ENCODE results near the gene ZNF362. TPM values are rescaled to one million over a fixed set of nuclear protein-coding genes. Genes with fewer than 3 reads are reported as not detected.

The ZNF362 gene
- total and polyA plus RNA-seq, 2 donors (not counting 1 experiment from before 2014, with no cell fraction given): 3.8 to 5.7 TPM

DNA sequence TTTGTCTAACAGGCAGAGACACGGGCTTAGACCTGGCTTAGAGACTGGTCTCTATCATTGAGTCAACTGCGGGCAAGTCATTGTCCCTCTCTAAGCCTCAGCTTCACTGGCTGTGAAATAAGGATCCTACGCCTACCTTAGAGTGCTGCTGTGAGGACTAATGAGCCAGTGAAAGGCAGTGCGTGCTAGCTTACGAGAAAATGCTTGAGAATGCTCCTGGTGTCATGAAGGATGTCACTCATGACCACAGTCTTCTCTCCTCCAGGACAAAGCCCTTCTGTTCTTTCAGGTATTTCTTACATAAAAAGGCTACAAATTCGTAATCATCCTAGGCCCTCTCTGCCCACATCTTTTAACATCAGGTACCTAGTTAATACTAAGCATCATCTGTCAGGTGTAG is 81.1 kb downstream of the ZNF362 start:
- Histone ChIP-seq H3K27ac (ENCODE audit: insufficient read depth, low read length) (peak overlapping the region; percentile 78), H3K4me1 (ENCODE audit: control insufficient read depth, extremely low read depth, insufficient read depth, low read length) (peaks cover 73% of the 10 kb centered on the region), H3K36me3 (ENCODE audit: control insufficient read depth, insufficient read depth, low read length) (peaks cover 17% of the 10 kb centered on the region), H3K27me3 (ENCODE audit: control insufficient read depth, insufficient read depth, low read length) (no peaks in the 10 kb centered on the region), H3K4me3 (replicated peaks in 1 of 4; ENCODE audit: control extremely low read depth in 1 of 4, insufficient read depth in 1 of 4, low read depth in 3 of 4, low read length in 4 of 4) (no peak overlapping the region), H3K9me3 (ENCODE audit: control insufficient read depth, insufficient read depth, low read depth, low read length) (no peaks in the 10 kb centered on the region), H3K79me2 (ENCODE audit: control insufficient read depth, insufficient read depth, low read length) (peaks cover 99% of the 10 kb centered on the region), H4K20me1 (ENCODE audit: control insufficient read depth, extremely low read depth, insufficient read depth, low read length) (peaks cover 2% of the 10 kb centered on the region), H3K9ac (ENCODE audit: insufficient read depth, low read length) (no peak overlapping the region), H3K4me2 (ENCODE audit: extremely low read depth, insufficient read depth, low read length) (peak overlapping the region; percentile 28), H2AFZ (ENCODE audit: low read length) (no peak overlapping the region)
- no peak for DNase-seq (ENCODE audit: low read depth in 2 of 2)
- TF ChIP-seq, protein P1, sequence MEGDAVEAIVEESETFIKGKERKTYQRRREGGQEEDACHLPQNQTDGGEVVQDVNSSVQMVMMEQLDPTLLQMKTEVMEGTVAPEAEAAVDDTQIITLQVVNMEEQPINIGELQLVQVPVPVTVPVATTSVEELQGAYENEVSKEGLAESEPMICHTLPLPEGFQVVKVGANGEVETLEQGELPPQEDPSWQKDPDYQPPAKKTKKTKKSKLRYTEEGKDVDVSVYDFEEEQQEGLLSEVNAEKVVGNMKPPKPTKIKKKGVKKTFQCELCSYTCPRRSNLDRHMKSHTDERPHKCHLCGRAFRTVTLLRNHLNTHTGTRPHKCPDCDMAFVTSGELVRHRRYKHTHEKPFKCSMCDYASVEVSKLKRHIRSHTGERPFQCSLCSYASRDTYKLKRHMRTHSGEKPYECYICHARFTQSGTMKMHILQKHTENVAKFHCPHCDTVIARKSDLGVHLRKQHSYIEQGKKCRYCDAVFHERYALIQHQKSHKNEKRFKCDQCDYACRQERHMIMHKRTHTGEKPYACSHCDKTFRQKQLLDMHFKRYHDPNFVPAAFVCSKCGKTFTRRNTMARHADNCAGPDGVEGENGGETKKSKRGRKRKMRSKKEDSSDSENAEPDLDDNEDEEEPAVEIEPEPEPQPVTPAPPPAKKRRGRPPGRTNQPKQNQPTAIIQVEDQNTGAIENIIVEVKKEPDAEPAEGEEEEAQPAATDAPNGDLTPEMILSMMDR (conservative IDR thresholded peaks at IDR 0.05 in 1 of 2, IDR thresholded peaks at IDR 0.05 in 1 of 2; ENCODE audit: low read depth in 1 of 2, low read length in 2 of 2): no peak
- no peak for TF ChIP-seq EZH2 (IDR thresholded peaks at IDR 0.05; ENCODE audit: low read length, missing control alignments)

DNA sequence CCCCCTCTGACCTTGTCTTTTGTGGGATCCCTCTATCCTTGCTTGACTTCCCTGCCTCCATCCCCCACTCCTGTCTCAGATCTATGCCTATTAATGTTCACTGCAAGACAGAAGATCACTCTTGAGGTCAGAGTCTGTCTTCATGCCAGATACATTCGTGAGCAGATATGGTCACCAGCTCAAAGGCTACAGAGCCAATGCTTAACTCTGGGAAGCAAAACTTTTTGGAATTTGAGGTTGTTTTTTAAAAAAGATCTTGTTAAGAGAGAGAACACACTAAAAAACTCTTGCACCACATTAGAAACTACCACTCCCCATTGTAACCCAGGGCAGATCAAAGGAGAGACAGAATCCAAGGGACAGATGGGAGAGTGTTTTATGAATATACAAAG is 81.8 kb downstream of the ZNF362 start:
- peaks cover 11% of the 10 kb centered on the region for H3K36me3 ChIP-seq (ENCODE audit: control insufficient read depth, insufficient read depth, low read length)
- H3K4me1 ChIP-seq (ENCODE audit: control insufficient read depth, extremely low read depth, insufficient read depth, low read length): peaks cover 73% of the 10 kb centered on the region
- peaks cover 2% of the 10 kb centered on the region for H4K20me1 ChIP-seq (ENCODE audit: control insufficient read depth, extremely low read depth, insufficient read depth, low read length)
- peak overlapping the region; percentile 78 for H3K27ac ChIP-seq (ENCODE audit: insufficient read depth, low read length)
- H3K27me3 ChIP-seq (ENCODE audit: control insufficient read depth, insufficient read depth, low read length): no peaks in the 10 kb centered on the region
- no peaks in the 10 kb centered on the region for H3K9me3 ChIP-seq (ENCODE audit: control insufficient read depth, insufficient read depth, low read depth, low read length)
- peak overlapping the region in 2 of 4 experiments; percentile 9 to 25 for H3K4me3 ChIP-seq (replicated peaks in 1 of 4; ENCODE audit: control extremely low read depth in 1 of 4, insufficient read depth in 1 of 4, low read depth in 3 of 4, low read length in 4 of 4)
- H3K9ac ChIP-seq (ENCODE audit: insufficient read depth, low read length): peak overlapping the region; percentile 30
- peaks cover 99% of the 10 kb centered on the region for H3K79me2 ChIP-seq (ENCODE audit: control insufficient read depth, insufficient read depth, low read length)
- peak overlapping the region; percentile 28 for H3K4me2 ChIP-seq (ENCODE audit: extremely low read depth, insufficient read depth, low read length)
- peak; percentile 75 to 76 for DNase-seq (ENCODE audit: low read depth in 2 of 2)
- no peak overlapping the region for H2AFZ ChIP-seq (ENCODE audit: low read length)
- TF ChIP-seq, protein P1 (conservative IDR thresholded peaks at IDR 0.05 in 1 of 2, IDR thresholded peaks at IDR 0.05 in 1 of 2; ENCODE audit: low read depth in 1 of 2, low read length in 2 of 2): no peak
- no peak for TF ChIP-seq EZH2 (IDR thresholded peaks at IDR 0.05; ENCODE audit: low read length, missing control alignments)

DNA sequence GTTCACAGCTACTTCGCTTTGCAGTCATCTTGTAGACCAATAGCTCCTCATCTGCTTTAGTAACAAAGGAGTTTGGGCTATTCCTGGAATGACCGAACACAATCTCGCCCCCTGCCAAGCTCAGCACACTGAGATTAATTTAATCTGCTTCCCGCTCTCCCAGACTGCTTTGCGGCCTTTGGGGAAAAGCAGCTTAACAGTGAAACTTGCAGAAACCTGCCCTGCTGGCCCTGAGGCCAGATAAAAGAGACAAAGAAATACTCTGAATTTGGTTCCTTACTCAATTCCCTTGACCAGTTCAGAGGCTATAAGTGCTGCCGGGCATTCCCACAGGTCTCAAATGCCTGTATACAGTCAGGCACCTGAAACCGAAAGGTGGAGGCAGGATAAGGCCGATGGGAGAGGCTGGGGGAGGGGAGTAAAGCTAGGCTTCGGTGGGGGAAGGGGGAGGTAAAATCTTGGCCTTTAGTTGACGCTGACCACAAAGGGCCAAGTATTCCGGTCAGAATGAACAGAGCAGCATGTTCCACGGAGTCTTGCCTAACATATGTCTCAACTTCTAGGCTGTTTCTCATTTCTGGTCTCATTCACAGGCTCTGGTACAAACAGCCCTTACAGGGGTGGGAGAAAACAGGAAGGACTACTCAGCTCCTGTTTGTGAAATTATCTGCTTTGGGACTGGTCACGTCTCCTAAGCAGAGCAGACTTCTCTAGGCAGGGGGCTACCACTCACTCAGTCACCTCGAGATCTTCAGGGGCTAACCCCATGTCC is 82.3 kb downstream of the ZNF362 start:
- Histone ChIP-seq H3K27ac (ENCODE audit: insufficient read depth, low read length) (peak overlapping the region; percentile 78), H3K9ac (ENCODE audit: insufficient read depth, low read length) (peak overlapping the region; percentile 30), H3K4me3 (replicated peaks in 1 of 4; ENCODE audit: control extremely low read depth in 1 of 4, insufficient read depth in 1 of 4, low read depth in 3 of 4, low read length in 4 of 4) (peak overlapping the region in 2 of 4 experiments; percentile 7 to 29), H3K36me3 (ENCODE audit: control insufficient read depth, insufficient read depth, low read length) (peaks cover 8% of the 10 kb centered on the region), H3K79me2 (ENCODE audit: control insufficient read depth, insufficient read depth, low read length) (peaks cover 99% of the 10 kb centered on the region), H3K9me3 (ENCODE audit: control insufficient read depth, insufficient read depth, low read depth, low read length) (no peaks in the 10 kb centered on the region), H3K27me3 (ENCODE audit: control insufficient read depth, insufficient read depth, low read length) (no peaks in the 10 kb centered on the region), H2AFZ (ENCODE audit: low read length) (no peak overlapping the region), H4K20me1 (ENCODE audit: control insufficient read depth, extremely low read depth, insufficient read depth, low read length) (peaks cover 2% of the 10 kb centered on the region), H3K4me1 (ENCODE audit: control insufficient read depth, extremely low read depth, insufficient read depth, low read length) (peaks cover 70% of the 10 kb centered on the region), H3K4me2 (ENCODE audit: extremely low read depth, insufficient read depth, low read length) (peak overlapping the region; percentile 72)
- peak; percentile 74 to 96 for DNase-seq (ENCODE audit: low read depth in 2 of 2)
- TF ChIP-seq, protein P1 (conservative IDR thresholded peaks at IDR 0.05 in 1 of 2, IDR thresholded peaks at IDR 0.05 in 1 of 2; ENCODE audit: low read depth in 1 of 2, low read length in 2 of 2): no peak
- TF ChIP-seq EZH2 (IDR thresholded peaks at IDR 0.05; ENCODE audit: low read length, missing control alignments): no peak
